HG02678 (cell line): Measurements from ENCODE around the gene NME7.
"Not testable (repeated sequence)": the region's sequence is repeated elsewhere in the genome, so short reads cannot be mapped to it uniquely, and the experiment has no call there.

Experiments used
- ATAC-seq: cut with Tn5 transposase; IDR thresholded peaks from one replicate; pipeline ENCODE4 v1.9.1; 2021; ENCODE audit warnings: mild to moderate bottlenecking, moderate library complexity; ENCODE audit not compliant: unreplicated experiment

The NME7 gene

DNA sequence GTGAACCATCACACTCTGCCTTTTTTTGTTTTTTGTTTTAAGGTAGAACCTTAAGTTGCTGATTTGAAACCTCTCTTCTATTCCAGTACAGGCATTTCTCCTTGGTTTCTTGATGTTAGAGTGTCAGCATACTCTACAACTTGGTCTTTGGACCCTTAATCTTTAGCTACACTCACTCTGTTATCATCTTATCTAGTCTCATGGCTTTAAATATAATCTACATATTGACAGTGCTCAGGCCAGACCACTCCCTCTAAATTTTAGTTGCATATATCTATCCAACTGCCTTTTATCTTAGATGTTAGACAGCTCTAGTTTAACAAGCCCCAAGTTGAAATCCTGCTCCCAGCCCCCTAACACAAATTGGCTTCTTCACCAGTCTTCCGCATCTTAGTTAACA is 22.1 kb downstream of the NME7 start:
- no peak for ATAC-seq

DNA sequence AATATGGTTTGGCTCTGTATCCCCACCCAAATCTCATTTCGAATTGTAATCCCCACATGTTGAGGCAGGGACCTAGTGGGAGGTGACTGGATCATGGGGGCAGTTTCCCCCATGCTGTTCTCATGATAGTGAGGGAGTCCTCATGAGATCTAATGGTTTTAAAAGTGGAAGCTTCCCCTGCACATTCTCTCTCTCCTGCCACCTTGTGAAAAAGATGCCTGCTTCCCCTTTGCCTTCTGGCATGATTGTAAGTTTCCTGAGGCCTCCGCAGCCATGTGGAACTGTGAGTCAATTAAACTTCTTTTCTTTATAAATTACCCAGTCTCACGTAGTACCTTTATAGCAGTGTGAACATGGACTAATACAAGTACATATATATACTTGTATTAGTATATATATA is 25.5 kb downstream of the NME7 start:
- ATAC-seq, result not testable (repeated sequence)

DNA sequence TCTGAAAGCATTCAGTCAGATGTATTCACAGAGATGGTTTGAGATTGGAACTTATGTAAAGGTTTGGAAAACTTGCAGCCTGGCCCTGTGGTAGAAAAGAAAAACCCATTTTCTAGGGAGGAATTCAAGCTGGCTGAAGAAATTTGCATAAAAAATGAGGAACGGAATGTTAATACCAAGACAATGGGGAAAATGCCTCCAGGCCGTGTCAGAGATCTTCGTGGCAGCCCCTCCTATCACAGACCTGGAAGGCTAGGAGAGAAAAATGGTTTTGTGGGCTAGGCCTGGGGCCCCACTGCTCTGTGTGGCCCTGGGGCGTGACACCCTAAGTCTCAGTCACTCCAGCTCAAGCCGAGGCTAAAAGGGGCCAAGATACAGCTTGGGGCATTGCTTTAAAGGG is 26.7 kb downstream of the NME7 start:
- ATAC-seq, result no peak

DNA sequence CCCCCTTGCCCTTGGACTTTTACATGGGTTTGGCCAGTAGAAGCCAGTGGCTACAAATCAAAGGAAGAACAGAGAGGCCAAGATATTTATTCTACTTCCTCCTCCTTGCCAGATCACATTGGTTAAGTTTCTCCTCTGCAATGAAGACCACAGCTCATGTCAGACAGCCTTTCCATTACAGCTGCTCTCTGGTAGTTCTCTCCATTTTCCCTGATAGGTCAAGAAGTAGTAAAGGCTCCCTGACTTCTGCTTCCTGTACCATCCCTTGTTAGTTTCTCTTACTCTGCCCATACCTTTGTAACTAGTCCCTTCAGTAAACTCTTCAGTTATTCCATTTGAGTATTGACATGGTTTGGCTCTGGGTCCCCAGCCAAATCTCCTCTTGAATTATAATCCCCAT is 27.8 kb downstream of the NME7 start:
- ATAC-seq, result no peak

DNA sequence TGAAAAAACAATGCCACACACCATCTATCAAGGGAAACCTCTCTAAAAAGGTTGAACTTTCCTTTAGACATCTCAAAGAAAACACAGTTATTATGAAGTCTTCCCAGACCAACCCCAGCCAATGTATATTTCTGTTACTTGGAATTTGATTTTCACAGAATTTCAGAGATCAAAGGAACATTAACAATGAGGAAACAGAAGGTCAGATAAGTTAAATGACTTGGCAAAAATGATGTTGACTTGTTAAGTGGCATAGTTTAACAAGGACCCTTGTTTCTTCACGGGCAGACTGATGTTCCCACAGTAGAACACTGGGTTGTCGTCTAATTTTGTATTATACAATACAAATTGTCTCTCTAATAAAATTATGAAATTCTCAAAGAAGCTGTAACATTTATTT is 29.0 kb downstream of the NME7 start:
- ATAC-seq, result no peak

DNA sequence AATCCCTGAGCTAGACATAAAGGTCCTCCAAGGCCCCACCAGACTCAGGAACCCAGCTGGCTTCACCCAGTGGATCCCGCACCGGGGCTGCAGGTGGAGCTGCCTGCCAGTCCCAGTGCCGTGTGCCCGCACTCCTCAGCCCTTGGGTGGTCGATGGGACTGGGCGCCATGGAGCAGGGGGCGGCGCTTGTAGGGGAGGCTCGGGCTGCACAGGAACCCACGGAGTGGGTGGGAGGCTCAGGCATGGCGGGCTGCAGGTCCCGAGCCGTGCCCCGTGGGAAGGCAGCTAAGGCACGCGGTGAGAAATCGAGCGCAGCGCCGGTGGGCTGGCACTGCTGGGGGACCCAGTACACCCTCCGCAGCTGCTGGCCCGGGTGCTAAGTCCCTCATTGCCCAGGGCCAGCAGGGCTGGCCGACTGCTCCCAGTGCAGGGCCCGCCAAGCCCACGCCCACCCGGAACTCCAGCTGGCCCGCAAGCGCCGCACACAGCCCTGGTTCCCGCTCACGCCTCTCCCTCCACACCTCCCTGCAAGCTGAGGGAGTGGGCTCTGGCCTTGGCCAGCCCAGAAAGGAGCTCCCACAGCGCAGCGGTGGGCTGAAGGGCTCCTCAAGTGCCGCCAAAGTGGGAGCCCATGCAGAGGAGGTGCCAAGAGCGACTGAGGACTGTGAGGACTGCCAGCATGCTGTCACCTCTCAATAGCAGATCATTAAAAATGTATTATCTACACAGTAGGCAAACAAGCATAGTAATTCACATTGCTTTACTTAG is 30.5 kb downstream of the NME7 start:
- ATAC-seq, result not testable (repeated sequence)

DNA sequence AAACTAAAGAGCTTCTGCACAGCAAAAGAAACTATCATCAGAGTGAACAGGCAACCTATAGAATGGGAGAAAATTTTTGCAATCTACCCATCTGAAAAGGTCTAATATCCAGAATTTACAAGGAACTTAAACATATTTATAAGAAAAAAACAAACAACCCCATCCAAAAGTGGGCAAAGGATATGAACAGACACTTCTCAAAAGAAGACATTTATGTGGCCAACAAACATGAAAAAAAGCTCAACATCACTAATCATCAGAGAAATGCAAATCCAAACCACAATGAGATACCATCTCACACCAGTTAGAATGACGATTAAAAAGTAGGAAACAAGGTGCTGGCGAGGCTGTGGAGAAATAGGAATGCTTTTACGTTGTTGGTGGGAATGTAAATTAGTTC is 32.9 kb downstream of the NME7 start:
- not testable (repeated sequence) for ATAC-seq

DNA sequence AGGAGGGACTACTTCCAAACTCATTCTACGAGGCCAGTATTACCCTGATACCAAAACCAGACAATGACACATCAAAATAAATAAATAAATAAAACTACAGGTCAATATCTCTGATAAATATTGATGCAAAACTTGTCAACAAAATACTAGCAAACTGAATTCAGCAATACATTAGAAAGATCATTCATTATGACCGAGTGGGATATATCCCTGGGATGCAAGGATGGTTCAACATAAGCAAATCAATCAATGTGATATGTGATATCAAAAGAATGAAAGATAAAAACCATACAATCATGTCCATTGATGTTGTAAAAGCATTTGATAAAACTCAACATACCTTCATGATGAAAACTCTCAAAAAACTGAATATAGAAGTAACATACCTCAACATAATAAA is 36.7 kb downstream of the NME7 start:
- no peak for ATAC-seq

DNA sequence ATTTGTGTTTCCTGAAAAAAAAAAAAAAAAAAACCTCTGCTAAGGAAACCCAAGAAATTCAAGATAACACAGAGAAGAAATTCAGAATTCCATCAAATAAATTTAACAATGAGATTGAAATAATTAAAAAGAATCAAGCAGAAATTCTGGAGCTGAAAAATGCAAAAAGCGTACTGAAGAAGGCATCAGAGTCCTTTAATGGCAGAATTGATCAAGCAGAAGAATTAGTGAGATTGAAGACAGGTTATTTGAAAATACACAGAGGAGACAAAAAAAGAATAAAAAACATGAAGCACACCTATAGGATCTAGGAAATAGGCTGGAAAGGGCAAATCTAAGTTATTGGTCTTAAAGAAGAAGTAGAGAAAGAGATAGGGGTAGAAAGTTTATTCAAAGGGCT is 38.2 kb downstream of the NME7 start:
- ATAC-seq, result no peak

DNA sequence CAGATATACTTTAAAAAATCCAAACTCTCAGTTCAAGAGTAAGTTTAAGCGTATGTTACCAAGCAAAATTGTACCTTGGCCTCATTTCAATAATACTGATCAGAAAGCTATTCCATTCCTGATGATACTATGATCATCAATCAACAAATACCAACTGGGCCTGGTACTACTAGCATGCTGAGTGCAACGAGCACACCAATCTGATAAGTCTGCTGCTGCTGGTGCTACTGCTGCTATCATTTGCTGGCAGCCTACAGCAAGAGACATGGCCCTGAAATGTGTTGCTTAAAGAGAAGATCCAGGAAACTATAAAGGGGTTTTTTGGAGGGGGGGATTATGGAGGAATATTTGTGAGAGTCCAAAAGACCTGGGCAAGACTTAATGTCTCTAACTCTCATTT is 39.7 kb downstream of the NME7 start:
- ATAC-seq, result no peak

DNA sequence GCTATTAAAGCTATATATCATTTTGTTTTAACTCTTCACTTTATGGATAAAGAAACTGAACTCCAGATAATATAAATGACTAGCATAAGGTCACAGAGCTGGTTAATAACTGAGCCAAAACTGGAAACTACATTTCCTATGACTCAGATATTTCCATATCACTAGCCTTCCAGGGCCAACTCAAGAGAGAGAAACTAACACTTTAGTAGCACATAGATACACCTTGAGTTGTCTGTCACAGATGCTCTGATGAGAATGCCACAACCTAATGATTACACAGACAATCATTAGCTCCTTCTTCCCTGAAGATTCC is 40.7 kb downstream of the NME7 start:
- ATAC-seq, result peak; percentile 90

DNA sequence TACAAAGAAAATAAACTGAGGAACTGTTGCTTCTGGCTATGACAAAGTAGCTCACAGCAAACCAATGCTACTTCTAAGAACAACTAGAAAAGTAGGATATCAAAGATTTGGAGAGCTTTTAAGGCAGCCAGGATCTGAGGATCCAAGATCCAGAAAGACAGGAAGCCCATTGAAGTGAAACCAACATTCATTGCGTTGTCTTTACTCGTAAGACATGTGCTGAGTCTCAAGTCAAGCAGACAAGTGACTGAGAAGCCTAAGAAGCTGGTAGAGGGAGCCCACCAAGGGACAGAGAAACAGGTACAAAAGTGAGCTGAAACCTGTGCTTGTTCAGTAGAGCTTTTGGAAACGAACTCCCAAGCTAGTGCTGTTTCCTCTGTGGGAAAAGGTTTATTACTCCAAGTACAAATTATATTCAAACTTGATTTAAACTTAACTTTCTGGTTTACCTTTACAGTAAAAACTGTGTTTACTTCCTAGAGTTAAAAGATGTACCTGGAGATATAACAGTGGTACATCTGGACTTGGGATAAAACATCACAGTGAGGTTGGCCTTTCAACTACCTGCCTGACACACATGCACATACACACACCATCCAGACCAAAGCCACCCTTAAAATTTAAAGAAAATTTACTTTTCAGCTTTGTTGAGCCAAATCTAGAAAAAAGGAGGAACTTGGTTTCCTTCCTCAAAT is 41.2 kb downstream of the NME7 start:
- peak; percentile 32 for ATAC-seq

DNA sequence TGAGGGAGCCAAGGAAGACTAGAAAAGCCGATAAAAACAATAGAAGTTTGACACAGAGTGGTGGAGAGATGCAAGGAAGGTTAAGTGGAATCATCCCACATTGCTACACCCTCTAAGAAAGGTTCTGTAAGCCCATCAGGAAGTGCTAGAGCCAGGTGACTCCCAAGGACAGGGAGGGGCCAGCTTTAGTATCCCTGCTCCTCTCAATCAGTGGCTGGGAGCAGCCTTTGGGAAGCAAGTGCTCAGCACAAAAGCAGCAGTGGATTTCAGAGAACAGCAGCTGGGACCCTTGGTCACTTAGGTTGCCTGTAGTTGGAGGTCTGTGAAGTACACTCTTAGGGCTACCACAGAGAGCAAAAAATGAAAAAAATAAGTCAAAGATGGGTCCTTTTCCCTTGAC is 42.5 kb downstream of the NME7 start:
- no peak for ATAC-seq

DNA sequence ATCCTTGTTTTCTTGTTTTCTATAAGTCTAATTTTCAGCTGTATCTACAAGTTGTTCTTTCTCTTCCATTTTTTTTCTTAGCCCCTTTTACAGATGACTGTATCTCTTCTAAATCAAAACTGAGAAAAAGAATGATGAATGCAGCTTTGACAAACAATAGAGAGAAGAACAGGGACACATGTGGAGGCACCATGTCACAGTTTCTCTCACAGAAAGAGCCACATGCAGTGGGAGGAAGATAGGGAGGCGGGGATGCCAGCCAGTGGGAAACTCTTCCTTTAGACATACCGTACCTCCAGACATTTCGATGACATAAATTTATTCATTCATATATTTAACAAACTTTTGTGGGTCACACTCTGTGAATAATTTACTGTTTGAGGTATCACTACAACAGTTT is 45.5 kb downstream of the NME7 start:
- ATAC-seq, result no peak

DNA sequence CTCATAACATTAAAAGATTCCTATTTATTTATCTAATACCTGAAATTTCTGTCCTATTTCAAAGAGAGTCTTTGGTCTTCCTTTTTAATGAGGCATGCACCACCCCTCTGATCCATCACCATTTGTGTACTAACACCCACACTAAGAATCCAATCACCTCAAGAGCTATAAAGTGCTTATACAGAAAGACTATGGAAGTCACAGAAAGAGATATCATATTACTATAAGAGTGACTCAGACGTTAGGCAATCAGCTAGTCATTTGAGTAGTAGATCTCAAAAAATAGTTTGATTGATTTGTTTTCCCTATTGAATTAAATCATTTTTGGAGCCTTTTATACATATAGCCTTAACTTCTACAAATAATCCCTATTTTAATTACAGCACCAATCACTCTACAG is 46.1 kb downstream of the NME7 start:
- no peak for ATAC-seq

DNA sequence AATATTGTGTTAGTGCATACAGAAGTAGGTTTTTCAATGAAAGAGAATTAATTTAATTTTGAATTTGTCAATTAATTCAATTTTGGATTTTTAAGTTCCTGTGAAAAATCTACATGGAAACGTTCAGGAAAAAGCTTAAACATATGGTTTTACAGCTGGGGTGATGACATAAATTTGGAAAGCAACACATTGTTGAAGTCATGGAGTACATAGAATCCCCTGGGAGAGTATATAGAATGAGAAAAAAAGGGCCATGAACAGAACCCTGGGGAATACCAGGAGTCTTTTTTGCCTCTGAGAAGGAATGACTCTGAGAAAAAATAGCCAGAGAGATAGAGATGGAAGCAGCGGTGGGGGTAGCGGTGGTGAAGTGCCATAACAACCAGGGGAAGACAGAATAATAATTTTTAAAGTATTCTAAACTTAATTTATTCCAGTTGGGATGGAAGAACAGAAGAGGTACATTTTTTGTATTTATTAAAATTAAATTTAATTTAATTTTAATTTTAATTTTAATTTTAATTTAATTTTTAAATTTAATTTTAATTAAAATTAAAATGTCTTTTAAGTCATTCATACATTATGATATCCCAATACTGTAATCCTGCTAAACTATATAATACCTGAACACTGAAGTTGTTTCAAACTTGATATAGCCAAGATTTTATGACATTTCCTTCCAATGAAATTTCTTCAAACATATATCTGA is 48.9 kb downstream of the NME7 start:
- no peak for ATAC-seq

DNA sequence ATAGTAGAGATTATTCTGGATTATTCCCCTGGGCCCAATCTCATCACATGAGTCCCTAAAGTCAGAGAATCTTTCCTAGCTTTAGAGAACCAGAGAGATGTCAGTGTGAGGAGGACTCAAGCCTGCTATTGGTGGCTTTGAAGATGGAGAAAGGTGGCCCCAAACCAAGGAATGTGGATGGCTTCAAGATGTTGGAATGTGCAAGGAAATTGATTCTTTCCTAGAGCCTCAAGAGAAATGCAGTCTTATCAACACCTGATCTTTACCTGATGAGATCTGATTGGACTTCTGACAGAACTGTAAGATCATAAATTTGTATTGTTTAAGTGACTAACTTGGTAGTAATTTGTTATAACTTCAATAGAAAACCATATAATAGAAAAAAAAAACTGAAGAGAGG is 51.0 kb downstream of the NME7 start:
- ATAC-seq, result no peak

DNA sequence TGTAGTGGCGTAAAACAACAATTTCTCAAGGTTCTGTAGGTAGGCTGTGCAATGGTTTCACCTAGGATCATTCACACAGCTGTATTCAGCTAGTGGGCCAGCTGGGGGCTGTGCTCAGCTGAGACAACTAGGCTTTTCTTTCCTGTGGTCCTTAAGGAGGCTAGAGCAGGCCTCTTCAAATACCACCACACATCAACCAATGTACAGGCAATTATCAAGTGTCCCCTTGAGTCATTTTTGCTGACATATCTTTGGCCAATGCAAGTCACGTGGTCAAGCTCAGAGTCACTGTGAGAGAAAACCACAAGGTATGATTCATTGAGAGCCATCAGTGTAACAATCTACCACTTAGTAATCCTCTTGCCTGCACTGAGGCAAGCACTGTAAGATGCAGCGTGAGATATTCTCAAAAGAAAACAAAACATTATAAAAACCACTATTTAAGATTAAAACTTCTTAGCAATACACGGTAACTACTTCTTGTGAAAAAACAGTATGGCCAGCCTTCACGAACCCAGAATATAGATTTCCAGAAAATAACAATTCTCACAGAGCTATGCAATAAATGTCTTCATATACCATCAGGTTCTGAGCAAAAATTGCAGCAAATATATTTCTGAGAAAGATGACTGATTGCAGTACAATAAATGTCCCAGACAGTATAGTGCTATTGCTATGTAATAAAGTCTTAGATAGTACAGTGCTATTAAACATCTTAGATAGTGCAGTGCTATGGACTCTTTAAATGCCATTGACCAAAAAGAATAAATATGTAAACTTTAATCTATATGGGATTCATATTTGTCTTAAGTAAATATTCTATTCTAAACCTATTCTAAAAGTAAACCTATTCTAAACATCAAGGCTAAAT is 55.3 kb downstream of the NME7 start:
- no peak for ATAC-seq

DNA sequence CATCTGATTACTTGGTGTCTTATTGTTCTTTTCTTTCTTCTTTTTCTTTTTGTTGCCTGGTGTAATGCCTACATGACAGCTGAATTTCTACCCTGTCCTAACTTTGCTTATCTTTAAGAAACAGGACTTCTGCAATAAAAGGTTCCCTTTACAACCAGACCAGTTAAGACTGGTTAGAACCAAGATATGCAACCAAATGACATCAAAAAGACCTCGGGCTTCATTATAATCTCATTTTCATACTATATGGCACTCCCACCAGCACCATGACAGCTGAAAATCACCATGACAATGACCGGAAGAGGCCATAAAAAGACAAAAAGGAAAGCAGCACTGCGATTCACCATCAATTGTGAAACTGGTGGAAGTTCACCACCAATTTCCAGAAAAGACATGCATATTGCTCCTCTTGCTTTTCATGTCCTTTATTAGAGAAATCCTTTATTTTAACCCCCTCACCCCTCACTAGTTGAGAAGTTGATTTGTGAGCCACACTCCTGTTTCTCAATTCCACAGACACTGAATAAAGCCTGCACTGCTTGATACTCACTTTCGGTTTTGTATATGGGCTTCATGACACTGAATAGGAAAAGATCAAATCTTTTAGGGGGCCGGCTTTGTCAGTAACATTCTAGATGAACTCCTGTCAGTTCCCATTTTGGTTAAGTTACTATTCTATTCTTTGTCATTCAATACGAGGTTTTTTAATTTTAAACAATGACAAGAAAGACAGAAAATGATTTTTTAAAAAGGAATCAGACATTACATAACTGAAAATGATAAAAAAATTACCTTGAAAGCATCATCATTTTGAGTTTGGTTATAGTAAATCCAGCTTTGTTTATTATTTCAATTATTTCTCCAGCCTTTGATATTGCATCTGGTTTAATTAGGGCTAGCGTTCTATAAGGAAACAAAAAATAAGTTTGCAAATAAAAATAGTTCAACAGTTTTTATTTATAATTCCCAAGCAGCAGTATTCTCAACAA is 58.1 kb downstream of the NME7 start:
- peak; percentile 64 for ATAC-seq
